ENCODE data around the gene KRTAP3-1.
"Not testable (repeated sequence)": the region's sequence is repeated elsewhere in the genome, so short reads cannot be mapped to it uniquely, and the experiment has no call there.

The KRTAP3-1 gene

DNA sequence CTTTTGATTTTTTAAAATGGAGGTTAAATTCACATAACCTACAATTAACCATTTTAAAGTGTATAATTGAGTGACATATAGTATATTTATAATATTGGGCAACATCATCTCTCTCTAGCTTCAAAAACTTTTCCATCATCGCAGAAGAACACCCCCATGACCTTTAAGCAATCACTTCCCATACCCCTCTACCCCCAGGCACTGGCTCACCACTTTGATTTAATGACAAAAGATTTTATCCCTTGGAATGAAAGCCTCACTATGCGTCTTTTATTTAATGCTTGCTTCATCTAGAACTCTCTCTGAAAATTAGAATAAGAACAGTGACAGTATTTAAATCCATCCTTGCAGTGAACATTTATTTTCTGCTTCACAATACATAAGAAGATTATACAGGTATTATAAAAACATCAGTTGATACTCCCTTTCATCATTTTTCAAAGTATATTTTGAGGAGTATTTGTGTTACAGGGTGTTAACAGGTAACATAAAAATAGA, 29.0 kb upstream of the KRTAP3-1 start:
- H3K9ac ChIP-seq = no peak overlapping the region
- no peaks in the 10 kb centered on the region for H3K27me3 ChIP-seq
- H3K9me3 ChIP-seq (replicated peaks in 1 of 11) = peaks cover under 1 to 6% (median 5%) of the 10 kb centered on the region in 11 experiments; a peak in 13 of 22 replicates
- no peak overlapping the region for H3K4me2 ChIP-seq
- H4K20me1 ChIP-seq = no peaks in the 10 kb centered on the region
- TF ChIP-seq Cebpa-rat (IDR thresholded peaks at IDR 0.05) = no peak
- H3K4me1 ChIP-seq = no peaks in the 10 kb centered on the region
- no peaks in the 10 kb centered on the region for H3K36me3 ChIP-seq
- no peak overlapping the region for H3K27ac ChIP-seq
- no peak overlapping the region for H3K4me3 ChIP-seq

DNA sequence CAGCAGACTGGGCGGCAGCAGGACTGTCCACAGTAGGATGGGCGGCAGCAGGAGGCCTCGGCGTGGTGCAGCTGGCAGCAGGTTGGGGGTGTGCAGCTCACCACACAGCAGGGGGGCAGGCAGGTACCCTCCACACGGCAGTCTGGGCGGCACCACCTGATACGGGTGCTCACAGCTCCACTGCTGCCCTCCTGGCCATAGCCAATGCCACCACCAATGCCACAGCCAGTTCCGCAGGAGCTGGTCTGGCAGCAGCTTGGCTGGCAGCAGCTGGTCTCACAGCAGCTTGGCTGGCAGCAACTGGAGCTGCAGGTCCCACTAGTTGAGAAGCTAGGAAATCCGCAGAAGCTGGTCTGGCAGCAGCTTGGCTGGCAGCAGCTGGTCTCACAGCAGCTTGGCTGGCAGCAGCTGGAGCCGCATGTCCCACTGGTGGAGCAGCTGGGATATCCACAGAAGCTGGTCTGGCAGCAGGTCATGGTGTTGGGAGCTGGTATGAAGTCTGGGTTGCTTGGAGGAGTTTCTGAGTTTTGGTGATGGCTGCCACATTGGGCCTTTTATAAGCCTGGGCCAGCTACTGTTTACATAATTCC, 25.5 kb upstream of the KRTAP3-1 start, which contains the start of gene KRTAP1-3:
KRTAP1-3 (minus strand) TSS at position 529 of the 590 bp plus-strand sequence; CDS start at position 476, 53 bp downstream.
- H3K27ac ChIP-seq = not testable (repeated sequence)

DNA sequence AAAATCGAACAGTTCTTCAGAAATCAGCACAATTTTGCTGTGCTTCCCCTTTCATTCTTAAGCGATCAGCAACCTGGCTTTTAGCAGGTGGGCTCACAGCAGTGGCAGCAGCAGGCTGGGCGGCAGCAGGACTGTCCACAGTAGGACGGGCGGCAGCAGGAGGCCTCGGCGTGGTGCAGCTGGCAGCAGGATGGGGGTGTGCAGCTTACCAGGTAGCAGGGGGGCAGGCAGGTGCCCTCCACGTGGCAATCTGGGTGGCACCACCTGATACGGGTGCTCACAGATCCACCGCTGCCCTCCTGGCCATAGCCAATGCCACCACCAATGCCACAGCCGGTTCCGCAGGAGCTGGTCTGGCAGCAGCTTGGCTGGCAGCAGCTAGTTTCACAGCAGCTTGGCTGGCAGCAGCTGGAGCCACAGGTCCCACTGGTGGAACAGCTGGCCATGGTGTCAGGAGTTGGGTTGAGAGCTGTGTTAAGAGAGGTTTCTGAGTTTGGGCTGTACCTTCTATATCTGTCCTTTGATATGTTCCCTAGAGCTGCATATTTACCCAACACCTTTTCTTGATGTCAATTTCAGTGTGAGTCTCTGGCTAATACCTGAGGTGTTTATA, 20.8 kb upstream of the KRTAP3-1 start, which contains the start of gene KRTAP1-4:
KRTAP1-4 (minus strand) TSS at position 563 of the 613 bp plus-strand sequence; CDS start at position 446, 117 bp downstream.
- no peaks in the 10 kb centered on the region for H3K27me3 ChIP-seq
- no peak within 1 kb of the TSS for H3K4me3 ChIP-seq
- no peaks in the 10 kb centered on the region for H4K20me1 ChIP-seq
- no peak within 1 kb of the TSS for H3K4me2 ChIP-seq
- H3K27ac ChIP-seq = no peak within 1 kb of the TSS
- H3K9ac ChIP-seq = no peak within 1 kb of the TSS
- H3K36me3 ChIP-seq = no peaks in the 10 kb centered on the region
- TF ChIP-seq Cebpa-rat (IDR thresholded peaks at IDR 0.05) = no peak
- H3K9me3 ChIP-seq (replicated peaks in 1 of 11) = no peaks in the 10 kb centered on the region
- H3K4me1 ChIP-seq = no peaks in the 10 kb centered on the region

More for the DNA sequence above, 25.5 kb upstream of the KRTAP3-1 start, which contains the start of gene KRTAP1-3:
- H3K4me3 ChIP-seq; H3K36me3 ChIP-seq; H3K27me3 ChIP-seq; H3K4me2 ChIP-seq; H4K20me1 ChIP-seq; H3K9me3 ChIP-seq (replicated peaks in 1 of 11); H3K4me1 ChIP-seq; H3K9ac ChIP-seq: not testable (repeated sequence)

- Histone ChIP-seq H3K27ac (no peak within 1 kb of the TSS), H3K36me3 (no peaks in the 10 kb centered on the region), H4K20me1 (no peaks in the 10 kb centered on the region), H3K4me1 (no peaks in the 10 kb centered on the region), H3K9me3 (replicated peaks in 1 of 11) (peaks cover 0 to 2% (median 0%) of the 10 kb centered on the region in 11 experiments; a peak in 3 of 22 replicates), H3K4me2 (no peak within 1 kb of the TSS), H3K9ac (no peak within 1 kb of the TSS), H3K27me3 (no peaks in the 10 kb centered on the region), H3K4me3 (no peak within 1 kb of the TSS)
- TF ChIP-seq Cebpa-rat (IDR thresholded peaks at IDR 0.05) = no peak
These were observed 18.0 kb upstream of the KRTAP3-1 start, which contains the start of gene KRTAP1-5 for GRCh38 chr17:41026715-41027471. Gene KRTAP1-5 (minus strand): TSS chr17:41027208. CDS start chr17:41027155, 53 bp downstream.

GRCh38 chr17:41024697-41025096, 15.8 kb upstream of the KRTAP3-1 start:
- no peaks in the 10 kb centered on the region for H4K20me1 ChIP-seq
- H3K4me2 ChIP-seq = no peak overlapping the region
- H3K36me3 ChIP-seq = no peaks in the 10 kb centered on the region
- no peak overlapping the region for H3K27ac ChIP-seq
- H3K4me1 ChIP-seq = no peaks in the 10 kb centered on the region
- H3K27me3 ChIP-seq = no peaks in the 10 kb centered on the region
- H3K9ac ChIP-seq = no peak overlapping the region
- peaks cover 0 to 13% (median 6%) of the 10 kb centered on the region in 11 experiments; a peak in 6 of 22 replicates for H3K9me3 ChIP-seq (replicated peaks in 1 of 11)
- TF ChIP-seq Cebpa-rat (IDR thresholded peaks at IDR 0.05) = no peak
- H3K4me3 ChIP-seq = no peak overlapping the region

- Histone ChIP-seq H3K9ac (no peak overlapping the region), H3K27me3 (no peaks in the 10 kb centered on the region), H3K9me3 (replicated peaks in 1 of 11) (peaks cover 0 to 13% (median 6%) of the 10 kb centered on the region in 11 experiments; a peak in 6 of 22 replicates), H4K20me1 (no peaks in the 10 kb centered on the region), H3K4me1 (no peaks in the 10 kb centered on the region), H3K4me3 (no peak overlapping the region), H3K27ac (no peak overlapping the region), H3K36me3 (no peaks in the 10 kb centered on the region), H3K4me2 (no peak overlapping the region)
- no peak for TF ChIP-seq Cebpa-rat (IDR thresholded peaks at IDR 0.05)
These were observed 11.4 kb upstream of the KRTAP3-1 start for GRCh38 chr17:41020336-41020735.

GRCh38 chr17:41019415-41019814, 10.5 kb upstream of the KRTAP3-1 start:
- peaks cover 0 to 13% (median 6%) of the 10 kb centered on the region in 11 experiments; a peak in 6 of 22 replicates for H3K9me3 ChIP-seq (replicated peaks in 1 of 11)
- H3K36me3 ChIP-seq = no peaks in the 10 kb centered on the region
- H4K20me1 ChIP-seq = no peaks in the 10 kb centered on the region
- no peak overlapping the region for H3K4me3 ChIP-seq
- H3K9ac ChIP-seq = no peak overlapping the region
- no peaks in the 10 kb centered on the region for H3K4me1 ChIP-seq
- TF ChIP-seq Cebpa-rat (IDR thresholded peaks at IDR 0.05) = no peak
- no peaks in the 10 kb centered on the region for H3K27me3 ChIP-seq
- H3K4me2 ChIP-seq = no peak overlapping the region
- H3K27ac ChIP-seq = no peak overlapping the region

DNA sequence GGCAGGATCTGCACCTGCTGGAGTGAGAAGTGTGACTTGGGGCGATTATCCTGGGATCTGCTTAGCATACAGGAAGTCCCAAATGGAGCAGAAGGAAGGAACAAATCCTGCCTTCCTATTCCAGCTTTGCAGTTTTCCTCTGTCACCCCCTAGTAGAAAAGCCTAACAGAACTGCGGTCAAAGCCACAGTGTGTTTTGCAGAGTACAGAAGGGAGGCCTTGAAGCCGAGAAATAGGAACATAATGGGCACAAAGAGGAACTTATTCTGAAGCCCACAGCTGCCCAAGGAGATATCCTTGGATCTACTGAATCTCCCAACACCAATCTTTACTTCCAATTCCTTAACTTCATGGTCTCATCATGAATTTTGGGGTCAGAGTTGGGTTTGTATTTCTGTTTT, 9.6 kb upstream of the KRTAP3-1 start:
- Histone ChIP-seq H3K9me3 (replicated peaks in 1 of 11) (peaks cover 0 to 13% (median 6%) of the 10 kb centered on the region in 11 experiments; a peak in 6 of 22 replicates), H3K9ac (no peak overlapping the region), H3K27me3 (no peaks in the 10 kb centered on the region), H3K27ac (no peak overlapping the region), H3K4me1 (no peaks in the 10 kb centered on the region), H3K36me3 (no peaks in the 10 kb centered on the region), H3K4me3 (no peak overlapping the region), H3K4me2 (no peak overlapping the region), H4K20me1 (no peaks in the 10 kb centered on the region)
- TF ChIP-seq Cebpa-rat (IDR thresholded peaks at IDR 0.05) = no peak

DNA sequence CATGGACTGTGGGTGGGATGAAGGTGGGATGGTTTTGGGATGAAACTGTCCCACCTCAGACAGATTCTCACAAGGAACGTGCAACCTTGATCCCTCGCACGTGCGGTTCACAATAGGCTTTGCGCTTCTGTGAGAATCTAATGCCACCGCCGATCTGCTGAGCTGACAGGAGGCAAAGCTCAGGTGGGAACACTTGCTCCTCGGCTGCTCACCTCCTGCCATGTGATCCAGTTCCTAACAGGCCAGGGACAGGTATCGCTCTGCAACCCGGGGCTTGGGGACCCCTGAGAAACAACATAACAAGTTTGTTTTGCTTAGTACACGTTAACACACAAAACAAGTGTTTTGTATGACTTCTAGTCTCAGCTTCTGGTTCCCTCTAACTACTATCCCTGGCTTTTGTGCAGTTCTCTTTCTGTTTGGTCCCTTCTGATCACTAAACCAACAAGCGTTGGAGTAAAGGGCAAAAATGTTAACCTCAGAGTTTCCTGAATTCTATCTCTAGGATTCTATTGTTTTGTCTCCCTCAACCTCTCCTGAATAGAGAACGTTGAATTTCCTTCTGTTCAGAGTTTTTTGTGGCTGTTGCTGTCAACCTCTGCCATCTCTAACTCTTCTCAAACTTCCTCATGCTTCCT, 7.8 kb upstream of the KRTAP3-1 start:
- no peak overlapping the region for H3K27ac ChIP-seq
- H3K27me3 ChIP-seq = no peaks in the 10 kb centered on the region
- H3K4me3 ChIP-seq = no peak overlapping the region
- peaks cover 0 to 10% (median 6%) of the 10 kb centered on the region in 11 experiments; a peak in 6 of 22 replicates for H3K9me3 ChIP-seq (replicated peaks in 1 of 11)
- TF ChIP-seq Cebpa-rat (IDR thresholded peaks at IDR 0.05) = no peak
- no peak overlapping the region for H3K9ac ChIP-seq
- H3K4me2 ChIP-seq = no peak overlapping the region
- no peaks in the 10 kb centered on the region for H3K4me1 ChIP-seq
- no peaks in the 10 kb centered on the region for H4K20me1 ChIP-seq
- H3K36me3 ChIP-seq = no peaks in the 10 kb centered on the region

Data from BLaER1 treated with 17β-estradiol and CSF1 and Interleukin-3, amounts not matched to agents 10 nM and 100 nM (cell line).